Sigmoid colon (tissue), 7 donors: ENCODE data around the gene CLMP. TPM values are rescaled to one million over a fixed set of nuclear protein-coding genes. Genes with fewer than 3 reads are reported as not detected.
A peak's percentile ranks its signal among the peaks of the same experiment; 100 is the strongest.

Source experiments
- DNase-seq: peaks from one replicate; pipeline ENCODE4 v3.0.0-alpha.2; 2019
- H3K27ac ChIP-seq, 4 donors: fragments of 200-600 bp; sonication (generic); one replicate each; pipeline ENCODE4 v1.5.1; 2016 to 2019; ENCODE audit warnings: mild to moderate bottlenecking in 1 of 4
- H3K27me3 ChIP-seq, 3 donors: fragments of 200-600 bp; sonication (generic); one replicate each; pipeline ENCODE4 v1.5.1; 2019; ENCODE audit warnings: mild to moderate bottlenecking in 1 of 3
- H3K36me3 ChIP-seq, 4 donors: fragments of 200-600 bp; sonication (generic); one replicate each; pipeline ENCODE4 v1.5.1; 2016 to 2019
- H3K4me1 ChIP-seq, 4 donors: fragments of 200-600 bp; sonication (generic); one replicate each; pipeline ENCODE4 v1.5.1; 2017 to 2019
- H3K4me3 ChIP-seq, 4 donors: fragments of 200-600 bp; sonication (generic); one replicate each; pipeline ENCODE4 v1.5.1; 2017 to 2019; ENCODE audit warnings: mild to moderate bottlenecking in 2 of 4, moderate library complexity in 1 of 4
- H3K9me3 ChIP-seq, 4 donors: fragments of 200-600 bp in 3 of 4; sonication (generic) in 3 of 4; one replicate each; pipeline versions ENCODE4 v1.5.1 to v1.6.1; 2013 to 2019
- CTCF ChIP-seq, 4 experiments: fragments of 450-650 bp in 3 of 4; fragments of 200-600 bp in 1 of 4; IDR thresholded peaks; one replicate each; pipeline ENCODE4 v1.5.1; 2016 to 2019; ENCODE audit warnings: antibody characterized with exemption in 4 of 4, mild to moderate bottlenecking in 3 of 4, moderate library complexity in 2 of 4
- EP300 ChIP-seq, 4 donors: sonication (generic); formaldehyde crosslinking; IDR thresholded peaks; one replicate each; pipeline ENCODE4 v1.6.1; 2017; ENCODE audit warnings: antibody characterized with exemption in 4 of 4
- POLR2A ChIP-seq, 2 donors: fragments of 450-650 bp; IDR thresholded peaks; one replicate each; pipeline ENCODE4 v1.6.1; 2016; ENCODE audit warnings: antibody characterized with exemption in 2 of 2, mild to moderate bottlenecking in 2 of 2, moderate library complexity in 2 of 2
- POLR2AphosphoS5 ChIP-seq, 4 donors: sonication (generic); formaldehyde crosslinking; IDR thresholded peaks; one replicate each; pipeline ENCODE4 v1.6.1; 2017; ENCODE audit warnings: antibody characterized with exemption in 4 of 4
- WGBS, 2 donors: extraction: QIAGEN DNeasy Blood & Tissue Kit; methylation state at CpG; one replicate each; pipeline ENCODE4 v1.1.7; 2013; 5-methylcytosine and 5-hydroxymethylcytosine counted together
- intact Hi-C: fragments of 100-400 bp; cut with DNase I; formaldehyde crosslinking; loops from one replicate; pipeline ENCODE4 v1.15.1; 2023
- polyA plus RNA-seq, 3 donors: library from polyadenylated mRNA; stranded (reverse); fragments of 200-250 nt; gene quantifications; one replicate each; pipeline ENCODE4 v1.2.3, GENCODE V29; 2013
- small RNA-seq, 3 donors: library from RNA; depleted of rRNA; stranded (forward); fragments of <200 nt; gene quantifications; one replicate each; pipeline ENCODE3, GENCODE V24; 2016
- total RNA-seq, 4 donors: library from RNA; depleted of rRNA; stranded (reverse); fragments of >200 nt; gene quantifications; one replicate each; pipeline ENCODE4 v1.1.0, GENCODE V29; 2016
- donor health status: healthy with polysubstance abuse.
- donor health status: Bipolar disorder and iron deficiency.
- donor health status: healthy.

CLMP gene
- total and polyA plus RNA-seq, 7 donors, result 1.4 to 180 (median 104) TPM

DNA sequence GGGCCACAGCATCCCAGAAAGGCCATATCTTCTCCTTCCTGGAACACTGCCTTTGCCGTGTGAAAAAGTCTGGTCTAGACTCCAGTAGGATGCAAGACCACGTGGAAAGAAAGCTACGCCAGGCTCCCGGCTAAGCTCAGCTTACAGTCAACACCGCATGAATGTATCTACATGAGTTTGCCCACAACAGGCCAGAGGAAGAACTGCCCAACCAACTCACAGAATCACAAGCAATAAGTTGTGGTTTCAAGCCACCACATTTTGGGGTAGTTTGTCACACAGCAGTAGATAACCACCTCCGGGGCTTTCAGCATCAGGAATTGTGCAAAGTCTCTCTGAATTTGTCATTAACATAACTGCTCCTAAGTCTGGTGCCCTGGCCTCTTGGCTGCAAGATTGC is 160.5 kb downstream of the CLMP start:
- H3K36me3 ChIP-seq, result no peaks in the 10 kb centered on the region
- DNase-seq, result no peak
- no peaks in the 10 kb centered on the region for H3K9me3 ChIP-seq
- no peak for TF ChIP-seq POLR2A (IDR thresholded peaks at IDR 0.05)
- no peak for TF ChIP-seq EP300 (IDR thresholded peaks at IDR 0.05)
- TF ChIP-seq CTCF (IDR thresholded peaks at IDR 0.05), result no peak
- H3K4me3 ChIP-seq, result no peak overlapping the region
- no peaks in the 10 kb centered on the region for H3K4me1 ChIP-seq
- no peaks in the 10 kb centered on the region for H3K27me3 ChIP-seq
- intact Hi-C loops, result no loop called here
- WGBS, 2 donors, result 76 to 83% methylated on average over 6 of the region's 6 CpGs
- H3K27ac ChIP-seq, result no peak overlapping the region

GRCh38 chr11:123033895-123034294 is 161.2 kb downstream of the CLMP start:
- 57 to 64% methylated on average over 10 of the region's 10 CpGs for WGBS, 2 donors
- intact Hi-C loops, result no loop called here
- H3K27me3 ChIP-seq, result no peaks in the 10 kb centered on the region

GRCh38 chr11:123030517-123030916 is 164.5 kb downstream of the CLMP start:
- Histone ChIP-seq H3K9me3 (no peaks in the 10 kb centered on the region), H3K4me1 (no peaks in the 10 kb centered on the region), H3K36me3 (no peaks in the 10 kb centered on the region), H3K27ac (no peak overlapping the region), H3K4me3 (no peak overlapping the region), H3K27me3 (no peaks in the 10 kb centered on the region)
- intact Hi-C loops, result no loop called here
- no peak for TF ChIP-seq POLR2AphosphoS5 (IDR thresholded peaks at IDR 0.05)
- TF ChIP-seq CTCF (IDR thresholded peaks at IDR 0.05), result no peak
- TF ChIP-seq POLR2A (IDR thresholded peaks at IDR 0.05), result no peak
- TF ChIP-seq EP300 (IDR thresholded peaks at IDR 0.05), result no peak
- WGBS, 2 donors, result 76 to 81% methylated on average over 4 of the region's 4 CpGs
- DNase-seq, result no peak

More at GRCh38 chr11:123033895-123034294, 161.2 kb downstream of the CLMP start:
- no peak overlapping the region for H3K27ac ChIP-seq
- H3K9me3 ChIP-seq, result no peaks in the 10 kb centered on the region
- H3K4me1 ChIP-seq, result no peaks in the 10 kb centered on the region
- no peaks in the 10 kb centered on the region for H3K36me3 ChIP-seq
- DNase-seq, result no peak
- no peak overlapping the region for H3K4me3 ChIP-seq
- TF ChIP-seq POLR2AphosphoS5 (IDR thresholded peaks at IDR 0.05), result no peak
- no peak for TF ChIP-seq EP300 (IDR thresholded peaks at IDR 0.05)
- TF ChIP-seq POLR2A (IDR thresholded peaks at IDR 0.05), result no peak
- no peak for TF ChIP-seq CTCF (IDR thresholded peaks at IDR 0.05)

DNA sequence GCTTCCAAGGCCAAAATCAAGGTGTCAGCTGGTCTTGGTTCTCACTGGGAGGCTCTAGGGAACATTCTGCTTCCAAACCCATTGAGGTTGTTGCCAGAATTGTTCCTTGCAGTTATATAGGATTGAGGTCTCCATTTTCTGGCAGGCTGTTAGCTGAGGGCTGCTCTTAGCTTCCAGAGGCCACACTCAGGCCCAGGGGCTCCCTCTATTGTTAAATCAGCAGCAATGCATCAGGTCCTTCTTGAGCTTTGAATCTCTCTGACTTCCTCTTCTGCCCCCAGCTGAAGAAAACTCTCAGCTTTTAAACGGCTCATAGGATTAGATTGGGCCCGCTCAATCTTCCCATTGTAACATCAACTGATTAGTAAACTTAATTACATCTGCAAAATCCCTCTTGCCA is 174.1 kb downstream of the CLMP start:
- no peaks in the 10 kb centered on the region for H3K36me3 ChIP-seq
- TF ChIP-seq EP300 (IDR thresholded peaks at IDR 0.05), result no peak
- TF ChIP-seq POLR2A (IDR thresholded peaks at IDR 0.05), result no peak
- peak in 1 of 4 experiments; percentile 38 for TF ChIP-seq CTCF (IDR thresholded peaks at IDR 0.05)
- peaks cover 0 to 3% (median 0%) of the 10 kb centered on the region in 4 donors for H3K4me1 ChIP-seq
- H3K9me3 ChIP-seq, result no peaks in the 10 kb centered on the region
- intact Hi-C loops, result no loop called here
- no peak overlapping the region for H3K4me3 ChIP-seq
- H3K27ac ChIP-seq, result no peak overlapping the region
- DNase-seq, result no peak
- H3K27me3 ChIP-seq, result peaks cover 0 to 9% (median 0%) of the 10 kb centered on the region in 3 donors
- WGBS, 2 donors, result 30 to 53% methylated on average over 2 of the region's 2 CpGs

Small RNA genes lying within 50 kb of the gene (small RNA-seq; reads per million reads assigned to genes)
- gene RPL31P47 (0 reads per million in 3 donors), gene SNORD14C (0 reads per million in 3 donors), gene SNORD14D (0 reads per million in 3 donors), gene SNORD14E (79.3 to 134 (median 121) reads per million in 3 donors)

Other genes starting within 250 kb of the CLMP start
- gene BSX, start 213.4 kb downstream of the CLMP start, total RNA-seq, result not detected
- gene BSX, start 213.4 kb downstream of the CLMP start, polyA plus RNA-seq, result not detected
- gene HSPA8, start 133.1 kb downstream of the CLMP start, total RNA-seq, result 100 to 1,000 TPM; 576 to 731 (median 702) TPM
- gene HSPA8, start 133.1 kb downstream of the CLMP start, polyA plus RNA-seq, result 100 to 1,000 TPM; 300 to 563 (median 354) TPM
- gene GRAMD1B, start 235.0 kb upstream of the CLMP start, total RNA-seq, result 1 to 10 TPM; 2.3 to 5.0 (median 3.8) TPM
- gene GRAMD1B, start 235.0 kb upstream of the CLMP start, polyA plus RNA-seq, result 1 to 10 TPM; 1.8 to 4.9 (median 3.5) TPM